ENCODE data around the gene TTBK2.

- TF ChIP-seq POLR2A (IDR thresholded peaks at IDR 0.05) (peak; percentile 88 to 89), CTCF (IDR thresholded peaks at IDR 0.05) (peak in 4 of 6 experiments; percentile 8 to 40 (median 26))
These were observed at the start of gene TTBK2 for GRCh38 chr15:42920519-42921341.

Data from adrenal gland (tissue), 5 donors.